ENCODE results near the gene FGFBP3.
"Not testable (repeated sequence)": the region's sequence is repeated elsewhere in the genome, so short reads cannot be mapped to it uniquely, and the experiment has no call there.

- not testable (repeated sequence) for TF ChIP-seq CTCF (IDR thresholded peaks at IDR 0.05; ENCODE audit: insufficient read depth, low read length, poor library complexity, severe bottlenecking); EZH2phosphoT487 (conservative IDR thresholded peaks at IDR 0.05; ENCODE audit: low read length)
These were observed 15.0 kb downstream of the FGFBP3 start for GRCh38 chr10:91894261-91894685.

Data from SU-DHL-6 (cell line).